ENCODE results near the gene RNF103. TPM values are rescaled to one million over a fixed set of nuclear protein-coding genes. Genes with fewer than 3 reads are reported as not detected.

Gene RNF103
- total and polyA plus RNA-seq, 2 donors (not counting 3 experiments of a cell fraction or from before 2014, with no cell fraction given) = 15.6 to 24.2 TPM

- Histone ChIP-seq H3K9me1 (replicated peaks; ENCODE audit: control insufficient read depth, extremely low read depth, insufficient read depth, low read length) (no peaks in the 10 kb centered on the region), H3K79me2 (ENCODE audit: control insufficient read depth, insufficient read depth, low read length) (no peaks in the 10 kb centered on the region), H4K20me1 (replicated peaks; ENCODE audit: control insufficient read depth, extremely low read depth, insufficient read depth, low read length) (no peaks in the 10 kb centered on the region), H3K4me1 (ENCODE audit: control insufficient read depth, extremely low read depth, insufficient read depth, low read length) (no peaks in the 10 kb centered on the region), H2AFZ (ENCODE audit: low read depth, low read length) (no peak overlapping the region), H3K9ac (replicated peaks; ENCODE audit: extremely low read depth, insufficient read depth, low read length) (no peak overlapping the region), H3K9me3 (replicated peaks; ENCODE audit: control insufficient read depth, insufficient read depth, low read length) (no peaks in the 10 kb centered on the region), H3K4me3 (replicated peaks in 1 of 3; ENCODE audit: insufficient read depth in 1 of 3, low read depth in 1 of 3, low read length in 3 of 3) (no peak overlapping the region), H3K4me2 (ENCODE audit: insufficient read depth, low read length) (no peak overlapping the region), H3K27ac (ENCODE audit: insufficient read depth, low read depth, low read length) (no peak overlapping the region), H3K36me3 (ENCODE audit: control insufficient read depth in 2 of 2, extremely low read depth in 1 of 2, insufficient read depth in 2 of 2, low read length in 2 of 2) (peaks cover 5 to 11% of the 10 kb centered on the region in 2 experiments), H3K27me3 (ENCODE audit: control insufficient read depth in 2 of 2, insufficient read depth in 2 of 2, low read length in 2 of 2) (no peaks in the 10 kb centered on the region)
- POLR2A ChIA-PET = no interaction called here
- CTCF ChIA-PET = interaction anchor here (1.2 to 1.4 kb wide), 2 partner anchors 9 to 10 kb away, joined by 3 to 4 read pairs; no protein-coding TSS in a partner anchor
- FAIRE-seq = no peak
- TF ChIP-seq JUN (IDR thresholded peaks at IDR 0.05; ENCODE audit: borderline replicate concordance, insufficient read depth, insufficient read length, low read depth) = no peak
- TF ChIP-seq FOS (IDR thresholded peaks at IDR 0.05; ENCODE audit: borderline replicate concordance, insufficient read depth, low read length) = no peak
- no peak for TF ChIP-seq MYC (IDR thresholded peaks at IDR 0.05; ENCODE audit: low read depth, low read length)
- BruUV-seq (replicated peaks) = no TSS peak
- DNase-seq (ENCODE audit: low read depth, low spot score) = no peak
- dilution Hi-C loops (cut with MboI; ENCODE audit: extremely low pct_ligation_motif_present, low sequenced_read_pairs) = no loop called here
- intact Hi-C loops (cut with micrococcal nuclease) = no loop called here
These were observed 19.8 kb downstream of the RNF103 start for GRCh38 chr2:86603905-86604304.

- Histone ChIP-seq H3K9ac (replicated peaks; ENCODE audit: extremely low read depth, insufficient read depth, low read length) (no peak overlapping the region), H4K20me1 (replicated peaks; ENCODE audit: control insufficient read depth, extremely low read depth, insufficient read depth, low read length) (no peaks in the 10 kb centered on the region), H3K27me3 (ENCODE audit: control insufficient read depth in 2 of 2, insufficient read depth in 2 of 2, low read length in 2 of 2) (no peaks in the 10 kb centered on the region), H3K79me2 (ENCODE audit: control insufficient read depth, insufficient read depth, low read length) (no peaks in the 10 kb centered on the region), H2AFZ (ENCODE audit: low read depth, low read length) (no peak overlapping the region), H3K9me3 (replicated peaks; ENCODE audit: control insufficient read depth, insufficient read depth, low read length) (no peaks in the 10 kb centered on the region), H3K4me3 (replicated peaks in 1 of 3; ENCODE audit: insufficient read depth in 1 of 3, low read depth in 1 of 3, low read length in 3 of 3) (no peak overlapping the region), H3K4me2 (ENCODE audit: insufficient read depth, low read length) (no peak overlapping the region), H3K36me3 (ENCODE audit: control insufficient read depth in 2 of 2, extremely low read depth in 1 of 2, insufficient read depth in 2 of 2, low read length in 2 of 2) (peaks cover 0 to 2% of the 10 kb centered on the region in 2 experiments), H3K9me1 (replicated peaks; ENCODE audit: control insufficient read depth, extremely low read depth, insufficient read depth, low read length) (no peaks in the 10 kb centered on the region), H3K27ac (ENCODE audit: insufficient read depth, low read depth, low read length) (no peak overlapping the region), H3K4me1 (ENCODE audit: control insufficient read depth, extremely low read depth, insufficient read depth, low read length) (no peaks in the 10 kb centered on the region)
- no TSS peak for BruUV-seq (replicated peaks)
- FAIRE-seq (no peak), DNase-seq (ENCODE audit: low read depth, low spot score) (peak; percentile 13)
- TF ChIP-seq MAX (IDR thresholded peaks at IDR 0.05; ENCODE audit: insufficient read depth, insufficient read length) (no peak), JUN (IDR thresholded peaks at IDR 0.05; ENCODE audit: borderline replicate concordance, insufficient read depth, insufficient read length, low read depth) (no peak), POLR2A (IDR thresholded peaks at IDR 0.05; ENCODE audit: low read depth, low read length) (no peak)
- POLR2A ChIA-PET = interaction anchor here (0.5 kb wide), 1 partner anchor 44 kb away, joined by 5 read pairs; no protein-coding TSS in a partner anchor
- intact Hi-C loops (cut with micrococcal nuclease) = no loop called here
- dilution Hi-C loops (cut with MboI; ENCODE audit: extremely low pct_ligation_motif_present, low sequenced_read_pairs) = no loop called here
- CTCF ChIA-PET = no interaction called here
These were observed 24.7 kb downstream of the RNF103 start for GRCh38 chr2:86598966-86599365.

All from endothelial cell of umbilical vein (primary cell).